Inflammatory macrophage (primary cell): ENCODE measurements around the gene C2CD3.
A peak's percentile ranks its signal among the peaks of the same experiment; 100 is the strongest.
"Not testable (repeated sequence)": the region's sequence is repeated elsewhere in the genome, so short reads cannot be mapped to it uniquely, and the experiment has no call there.

Source experiments
- DNase-seq, 2 donors: peaks; one replicate each; pipeline ENCODE4 v3.0.0-alpha.2; 2020 to 2022

Gene C2CD3

GRCh38 chr11:74120260-74121035 lies 50.4 kb downstream of the C2CD3 start:
- not testable (repeated sequence) for DNase-seq

GRCh38 chr11:74116719-74117118 lies 54.1 kb downstream of the C2CD3 start:
- DNase-seq = no peak

GRCh38 chr11:74112877-74113276 lies 57.9 kb downstream of the C2CD3 start:
- no peak for DNase-seq

GRCh38 chr11:74106124-74106523 lies 64.7 kb downstream of the C2CD3 start:
- DNase-seq = no peak

- DNase-seq = peak; percentile 19 to 23
These were observed 68.5 kb downstream of the C2CD3 start for GRCh38 chr11:74102321-74102720.

- DNase-seq = no peak
These were observed 70.1 kb downstream of the C2CD3 start for GRCh38 chr11:74100735-74101134.

GRCh38 chr11:74100231-74100630 lies 70.6 kb downstream of the C2CD3 start:
- no peak for DNase-seq

GRCh38 chr11:74097686-74098237 lies 73.0 kb downstream of the C2CD3 start:
- no peak for DNase-seq

- DNase-seq = no peak
These were observed 76.4 kb downstream of the C2CD3 start for GRCh38 chr11:74094393-74094792.

- DNase-seq = no peak
These were observed 78.4 kb downstream of the C2CD3 start for GRCh38 chr11:74092425-74092824.

- DNase-seq = no peak
These were observed 79.3 kb downstream of the C2CD3 start for GRCh38 chr11:74091549-74091948.

GRCh38 chr11:74090701-74091100 lies 80.1 kb downstream of the C2CD3 start:
- DNase-seq = no peak

- no peak for DNase-seq
These were observed 84.4 kb downstream of the C2CD3 start for GRCh38 chr11:74086242-74086884.

- DNase-seq = peak; percentile 75 to 84
These were observed 85.3 kb downstream of the C2CD3 start for GRCh38 chr11:74085542-74085892.

- DNase-seq = no peak
These were observed 85.8 kb downstream of the C2CD3 start for GRCh38 chr11:74084796-74085541.

- DNase-seq = not testable (repeated sequence)
These were observed 86.9 kb downstream of the C2CD3 start for GRCh38 chr11:74083927-74084326.

- DNase-seq = no peak
These were observed 89.4 kb downstream of the C2CD3 start for GRCh38 chr11:74081428-74081827.

GRCh38 chr11:74077193-74077592 lies 93.6 kb downstream of the C2CD3 start:
- no peak for DNase-seq

- DNase-seq = no peak
These were observed 98.1 kb downstream of the C2CD3 start for GRCh38 chr11:74072721-74073120.

- no peak for DNase-seq
These were observed 98.5 kb downstream of the C2CD3 start for GRCh38 chr11:74072286-74072685.

- no peak for DNase-seq
These were observed 99.9 kb downstream of the C2CD3 start for GRCh38 chr11:74070723-74071492.
